Mucosa of descending colon (tissue), 3 donors: Measurements from ENCODE around the gene COL7A1. TPM values are rescaled to one million over a fixed set of nuclear protein-coding genes. Genes with fewer than 3 reads are reported as not detected.
A peak's percentile ranks its signal among the peaks of the same experiment; 100 is the strongest.

Experiments used
- ATAC-seq: fragments of 200-7000 bp; cut with Tn5 transposase; one replicate; pipeline ENCODE4 v1.9.1; 2020; ENCODE audit warnings: mild to moderate bottlenecking, moderate library complexity
- DNase-seq, 3 donors: peaks; one replicate each; pipeline ENCODE4 v3.0.0-alpha.2; 2020
- H3K36me3 ChIP-seq: fragments of 200-600 bp; one replicate; pipeline ENCODE4 v1.8.0; 2021; ENCODE audit warnings: low read depth, mild to moderate bottlenecking
- H3K4me1 ChIP-seq: fragments of 200-600 bp; one replicate; pipeline ENCODE4 v1.8.0; 2021; ENCODE audit warnings: low read depth, mild to moderate bottlenecking
- H3K4me3 ChIP-seq: fragments of 200-600 bp; one replicate; pipeline ENCODE4 v1.8.0; 2021; ENCODE audit warnings: mild to moderate bottlenecking
- H3K9me3 ChIP-seq: fragments of 200-600 bp; one replicate; pipeline ENCODE4 v1.8.0; 2021; ENCODE audit warnings: mild to moderate bottlenecking
- intact Hi-C, 2 donors: fragments of 100-400 bp; cut with DNase I in 1 of 2; cut with micrococcal nuclease in 1 of 2; formaldehyde crosslinking; loops; one replicate each; pipeline versions ENCODE4 v1.11.0 to v1.11.1; 2022; cut with DNase I, micrococcal nuclease
- total RNA-seq, 3 donors: library from RNA; stranded (reverse); fragmentation: NEBNext Ultra II Directional in 2 of 3; extraction: Animal tissue kit (Norgen Biotek cat#: 25700) in 2 of 3; gene quantifications; one replicate each; pipeline versions ENCODE4 v1.2.1 to v1.2.4, GENCODE V29; 2021 to 2023
- TF ChIP-seq, protein P1 (sequence below): fragments of 200-600 bp; IDR thresholded peaks from one replicate; pipeline ENCODE4 v1.8.0; 2022; ENCODE audit warnings: antibody characterized with exemption, mild to moderate bottlenecking
- donor health status: DM: no; HTN: no; CAD: no; lungs with moderate emphysema.
- donor health status: DM: no; HTN: no; CAD: no.
- donor health status: DM: no; HTN: yes; CAD: no.

The COL7A1 gene
- total RNA-seq, 3 donors from 2014 or later, result 2.8 to 6.8 (median 3.9) TPM

DNA sequence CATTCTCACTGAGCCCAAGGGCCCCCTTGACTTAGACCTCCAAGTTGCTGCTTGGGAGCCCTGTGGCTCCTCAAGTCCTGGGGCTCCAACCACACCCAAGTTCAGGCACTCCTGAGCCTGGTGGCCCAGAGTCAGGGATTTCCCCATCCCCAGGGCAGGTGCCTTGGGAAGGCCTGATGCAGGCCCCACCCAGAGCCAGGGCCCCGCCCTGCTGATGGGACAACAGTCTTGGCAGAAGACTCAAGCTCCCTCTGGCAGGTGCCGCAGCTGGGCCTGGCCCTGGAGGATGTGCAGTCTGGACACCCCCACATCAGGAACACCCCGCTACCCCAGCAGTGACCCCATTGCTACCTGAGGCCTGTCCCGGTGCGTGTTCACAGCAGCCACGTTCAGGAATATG is 73.5 kb downstream of the COL7A1 start:
- ATAC-seq (peak; percentile 63), DNase-seq (peak in 1 of 3 donors; percentile 23)
- Histone ChIP-seq H3K36me3 (no peaks in the 10 kb centered on the region), H3K4me3 (no peak overlapping the region), H3K4me1 (no peaks in the 10 kb centered on the region), H3K9me3 (no peaks in the 10 kb centered on the region)
- intact Hi-C loops, result no loop called here
- TF ChIP-seq, protein P1, sequence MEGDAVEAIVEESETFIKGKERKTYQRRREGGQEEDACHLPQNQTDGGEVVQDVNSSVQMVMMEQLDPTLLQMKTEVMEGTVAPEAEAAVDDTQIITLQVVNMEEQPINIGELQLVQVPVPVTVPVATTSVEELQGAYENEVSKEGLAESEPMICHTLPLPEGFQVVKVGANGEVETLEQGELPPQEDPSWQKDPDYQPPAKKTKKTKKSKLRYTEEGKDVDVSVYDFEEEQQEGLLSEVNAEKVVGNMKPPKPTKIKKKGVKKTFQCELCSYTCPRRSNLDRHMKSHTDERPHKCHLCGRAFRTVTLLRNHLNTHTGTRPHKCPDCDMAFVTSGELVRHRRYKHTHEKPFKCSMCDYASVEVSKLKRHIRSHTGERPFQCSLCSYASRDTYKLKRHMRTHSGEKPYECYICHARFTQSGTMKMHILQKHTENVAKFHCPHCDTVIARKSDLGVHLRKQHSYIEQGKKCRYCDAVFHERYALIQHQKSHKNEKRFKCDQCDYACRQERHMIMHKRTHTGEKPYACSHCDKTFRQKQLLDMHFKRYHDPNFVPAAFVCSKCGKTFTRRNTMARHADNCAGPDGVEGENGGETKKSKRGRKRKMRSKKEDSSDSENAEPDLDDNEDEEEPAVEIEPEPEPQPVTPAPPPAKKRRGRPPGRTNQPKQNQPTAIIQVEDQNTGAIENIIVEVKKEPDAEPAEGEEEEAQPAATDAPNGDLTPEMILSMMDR, result no peak

DNA sequence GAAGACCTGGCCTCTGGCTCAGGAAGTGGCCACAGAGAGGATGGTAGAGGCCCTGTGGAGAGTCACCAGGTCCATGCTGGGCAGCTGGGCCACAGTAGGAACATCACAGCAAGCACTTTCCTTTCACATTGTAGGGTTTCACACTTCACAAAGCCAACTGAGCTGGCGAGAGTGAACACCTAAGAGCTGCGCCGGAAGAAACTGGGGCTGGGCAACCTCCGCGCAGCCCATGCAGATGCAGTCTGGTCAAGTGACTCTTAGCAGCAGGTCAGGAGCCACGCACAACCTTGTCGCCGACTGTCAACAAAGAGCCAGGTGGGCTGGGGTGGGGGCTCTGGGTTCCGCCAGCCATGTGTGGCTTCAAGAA is 75.9 kb downstream of the COL7A1 start:
- intact Hi-C loops, result no loop called here
- Histone ChIP-seq H3K9me3 (no peaks in the 10 kb centered on the region), H3K4me3 (no peak overlapping the region), H3K4me1 (no peaks in the 10 kb centered on the region), H3K36me3 (no peaks in the 10 kb centered on the region)
- DNase-seq (no peak), ATAC-seq (no peak)
- TF ChIP-seq, protein P1, result no peak

DNA sequence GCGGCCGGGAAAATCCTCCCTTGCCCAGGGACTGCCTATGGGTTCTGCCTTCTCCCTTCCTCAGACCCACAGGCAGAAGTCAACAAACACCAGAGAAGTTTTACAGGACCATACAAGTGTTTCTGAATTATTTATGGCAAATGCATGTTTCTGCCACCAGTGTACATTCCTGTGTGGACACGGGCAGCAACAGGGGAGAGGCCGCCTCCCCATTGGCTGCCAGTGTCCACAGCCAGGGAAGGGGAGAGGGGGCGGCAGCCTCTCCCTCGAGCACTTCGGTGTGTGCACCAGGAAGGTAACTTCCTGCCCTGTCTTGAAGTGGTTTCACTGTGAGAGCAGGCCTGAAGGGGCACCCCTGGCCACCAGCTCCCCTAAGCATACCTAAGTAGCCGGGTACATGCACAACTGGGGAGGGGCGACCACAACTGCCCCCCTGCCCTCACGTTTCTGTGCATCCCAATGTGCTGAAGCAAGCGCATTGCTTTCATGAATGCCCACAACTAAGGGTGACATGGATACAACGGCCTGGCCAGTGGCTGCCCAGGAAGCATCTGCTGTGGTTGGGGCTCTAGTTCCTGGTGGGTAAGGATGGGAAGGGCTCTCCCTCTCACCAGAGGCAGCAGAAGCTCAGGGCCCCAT is 76.4 kb downstream of the COL7A1 start:
- DNase-seq (no peak), ATAC-seq (no peak)
- Histone ChIP-seq H3K9me3 (no peaks in the 10 kb centered on the region), H3K4me1 (no peaks in the 10 kb centered on the region), H3K4me3 (no peak overlapping the region), H3K36me3 (no peaks in the 10 kb centered on the region)
- intact Hi-C loops, result no loop called here
- TF ChIP-seq, protein P1, result no peak

DNA sequence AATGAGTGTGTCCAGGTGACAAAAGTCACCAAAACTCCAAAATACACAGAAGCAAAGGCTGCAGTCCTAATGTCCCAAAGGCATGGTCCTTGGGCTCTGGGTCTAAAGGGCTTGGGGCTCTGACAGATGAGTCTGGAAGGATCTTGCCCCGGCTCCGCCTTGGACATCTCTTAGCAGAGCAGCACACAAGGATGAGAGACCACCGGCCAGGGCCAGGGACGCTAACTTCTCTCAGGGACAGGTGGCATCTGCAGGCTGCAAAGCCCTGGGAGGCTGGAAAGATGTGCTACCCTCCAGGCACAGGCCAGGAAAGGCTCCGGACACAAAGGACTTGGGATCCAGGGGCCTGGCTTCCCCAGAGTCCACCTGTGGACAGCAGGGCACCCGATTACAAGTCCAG is 77.1 kb downstream of the COL7A1 start:
- Histone ChIP-seq H3K9me3 (no peaks in the 10 kb centered on the region), H3K36me3 (no peaks in the 10 kb centered on the region), H3K4me1 (no peaks in the 10 kb centered on the region), H3K4me3 (no peak overlapping the region)
- TF ChIP-seq, protein P1, result no peak
- intact Hi-C loops, result no loop called here
- DNase-seq (no peak), ATAC-seq (no peak)

DNA sequence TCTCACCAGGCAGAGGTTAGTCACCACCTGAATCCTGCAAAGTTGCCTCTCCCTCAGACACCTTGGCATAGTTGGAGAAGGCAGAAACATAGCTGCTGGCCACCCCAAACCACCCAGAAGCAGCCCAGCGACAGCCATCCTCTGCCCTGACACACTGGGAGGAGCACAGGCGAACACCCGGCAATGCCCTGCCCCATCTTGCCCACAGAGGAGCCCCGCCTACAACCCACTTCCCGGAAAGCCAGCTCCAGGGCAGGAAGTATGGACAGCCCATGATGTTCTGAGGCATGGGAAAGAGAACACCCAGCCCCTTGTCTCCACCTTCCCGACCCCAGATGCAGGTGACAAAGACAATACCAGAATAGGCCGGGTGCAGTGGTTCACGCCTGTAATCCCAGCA is 78.6 kb downstream of the COL7A1 start:
- intact Hi-C loops, result no loop called here
- no peak for DNase-seq
- Histone ChIP-seq H3K36me3 (no peaks in the 10 kb centered on the region), H3K4me1 (no peaks in the 10 kb centered on the region), H3K4me3 (no peak overlapping the region), H3K9me3 (no peaks in the 10 kb centered on the region)
- TF ChIP-seq, protein P1, result no peak
- peak; percentile 31 for ATAC-seq
